Fibroblast of the conjunctiva (primary cell): Measurements from ENCODE around the gene PAXX.

Experiments used
- DNase-seq: peaks from one replicate; pipeline ENCODE4 v3.0.0-alpha.2; 2010; ENCODE audit warnings: low read depth

The PAXX gene

GRCh38 chr9:136982232-136983051, 9.8 kb upstream of the PAXX start, which contains the start of gene LCNL1:
Gene LCNL1 (plus strand): TSS chr9:136982993. CDS start chr9:136983587, 594 bp downstream.
- DNase-seq: no peak

DNA sequence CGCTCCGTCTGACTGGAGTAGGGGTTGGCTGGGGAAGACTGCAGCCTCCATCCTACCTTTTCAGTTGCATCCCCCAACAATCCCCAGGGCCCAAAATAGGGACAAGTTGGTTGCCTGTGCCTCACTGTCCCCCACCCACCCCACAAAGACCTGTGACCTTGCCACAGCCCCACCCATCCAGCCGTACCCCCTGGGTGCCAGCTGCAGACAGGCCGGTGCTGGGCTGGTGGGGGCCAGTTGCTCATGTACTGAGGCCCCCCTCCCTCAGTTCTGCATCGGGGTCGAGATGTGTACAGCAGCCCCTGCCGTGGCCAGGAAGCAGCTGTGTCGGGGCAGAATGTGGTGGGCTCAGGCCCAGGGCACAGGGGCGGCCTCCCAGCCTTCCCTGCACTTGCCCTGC, 9.1 kb upstream of the PAXX start:
- DNase-seq: no peak

- no peak for DNase-seq
These were observed 8.4 kb upstream of the PAXX start for GRCh38 chr9:136983656-136984314.

DNA sequence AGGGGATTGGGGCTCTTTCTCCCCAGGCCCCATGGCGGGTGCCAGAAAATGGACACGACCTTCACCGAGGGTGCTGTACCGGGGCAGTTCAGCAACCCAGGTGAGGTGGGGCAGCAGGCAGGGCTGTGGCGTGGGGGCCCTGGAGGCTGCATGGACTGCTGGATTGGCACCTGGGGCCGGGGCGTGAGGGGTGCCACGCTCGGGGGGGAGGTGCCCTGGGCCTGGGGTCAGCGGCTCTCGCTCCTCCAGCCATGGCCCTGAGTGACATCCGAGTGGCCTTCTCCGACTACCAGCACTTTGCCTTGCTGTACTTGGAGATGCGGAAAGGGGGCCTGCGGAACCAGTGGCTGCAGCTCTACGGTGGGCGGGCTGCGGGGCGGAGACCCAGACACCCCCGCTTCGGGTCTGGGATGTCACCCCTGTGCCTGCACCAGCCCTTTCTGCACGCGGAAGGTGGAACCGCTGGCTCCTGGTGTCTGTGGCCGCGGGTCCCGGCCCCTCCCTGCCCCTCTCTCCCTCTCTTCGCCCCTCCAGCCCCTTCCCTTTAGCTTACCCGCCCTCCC, 7.7 kb upstream of the PAXX start:
- no peak for DNase-seq

GRCh38 chr9:136985027-136985602, 7.1 kb upstream of the PAXX start:
- no peak for DNase-seq

DNA sequence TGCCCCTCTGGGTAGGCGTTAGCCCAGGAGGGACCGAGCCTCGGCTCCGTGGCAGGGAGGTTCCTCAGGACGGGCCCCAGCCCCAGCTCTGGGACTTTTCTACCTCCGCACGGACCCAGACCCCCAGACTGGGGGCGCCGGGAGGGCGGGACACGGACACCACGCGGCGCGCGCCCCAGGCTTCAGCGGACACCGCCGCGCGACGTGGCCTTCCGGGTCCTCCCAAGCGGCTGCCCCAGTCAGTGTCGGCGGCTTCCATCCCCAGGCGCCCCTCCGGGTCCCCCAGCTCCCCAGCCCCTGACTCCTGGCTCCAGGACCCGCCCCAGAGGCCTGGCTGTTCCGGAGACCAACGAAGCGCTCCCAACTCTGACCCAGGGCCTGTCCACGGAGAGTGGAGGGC, 6.4 kb upstream of the PAXX start:
- no peak for DNase-seq

DNA sequence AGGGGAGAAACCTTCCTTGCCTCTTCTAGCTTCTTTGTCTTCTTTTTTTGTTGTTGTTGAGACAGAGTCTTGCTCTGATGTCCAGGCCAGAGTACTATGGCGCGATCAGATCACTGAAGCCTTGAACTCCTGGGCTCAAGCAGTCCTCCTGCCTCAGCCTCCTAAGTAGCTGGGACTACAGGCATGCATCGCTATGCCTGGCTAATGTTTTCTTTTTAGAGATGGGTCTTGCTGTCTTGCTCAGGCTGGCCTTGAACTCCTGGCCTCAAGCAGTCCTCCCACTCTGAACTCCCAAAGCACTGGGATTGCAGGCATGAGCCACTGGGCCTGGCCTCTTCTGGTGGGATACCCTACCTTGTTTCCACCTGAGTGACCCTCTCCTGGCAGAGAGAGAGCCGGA, 3.4 kb upstream of the PAXX start:
- no peak for DNase-seq

DNA sequence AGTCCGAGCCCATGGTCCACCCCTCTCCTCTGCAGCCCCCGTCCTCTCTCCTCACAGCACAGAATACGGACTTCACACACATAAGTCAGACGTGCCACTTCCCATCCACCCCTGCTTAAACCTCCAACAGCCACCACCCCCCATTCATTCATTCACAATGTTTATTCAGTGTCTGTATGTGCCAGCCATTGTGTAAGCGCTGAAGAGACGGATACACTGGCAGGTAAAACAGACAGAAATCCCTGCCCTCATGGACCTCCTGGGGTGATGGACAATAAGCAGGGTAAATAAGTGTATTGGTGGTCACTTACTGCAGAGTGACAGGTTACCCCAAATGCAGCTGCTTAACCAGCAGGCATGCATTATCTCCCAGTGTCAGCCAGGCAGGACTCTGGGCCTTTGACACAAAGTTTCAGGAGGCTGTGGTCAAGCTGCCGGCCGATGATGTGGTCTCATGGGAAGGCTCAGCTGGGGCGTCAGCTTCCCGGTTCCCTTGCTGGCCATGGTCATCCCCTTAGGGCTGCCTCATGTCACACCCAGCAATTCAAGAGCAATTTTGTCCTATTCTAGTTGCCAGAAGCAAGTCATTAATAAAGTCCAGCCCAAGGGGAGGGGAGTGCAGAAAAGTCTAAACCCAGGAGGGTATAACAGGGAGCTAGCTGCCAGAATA, 1.8 kb upstream of the PAXX start:
- DNase-seq: no peak

DNA sequence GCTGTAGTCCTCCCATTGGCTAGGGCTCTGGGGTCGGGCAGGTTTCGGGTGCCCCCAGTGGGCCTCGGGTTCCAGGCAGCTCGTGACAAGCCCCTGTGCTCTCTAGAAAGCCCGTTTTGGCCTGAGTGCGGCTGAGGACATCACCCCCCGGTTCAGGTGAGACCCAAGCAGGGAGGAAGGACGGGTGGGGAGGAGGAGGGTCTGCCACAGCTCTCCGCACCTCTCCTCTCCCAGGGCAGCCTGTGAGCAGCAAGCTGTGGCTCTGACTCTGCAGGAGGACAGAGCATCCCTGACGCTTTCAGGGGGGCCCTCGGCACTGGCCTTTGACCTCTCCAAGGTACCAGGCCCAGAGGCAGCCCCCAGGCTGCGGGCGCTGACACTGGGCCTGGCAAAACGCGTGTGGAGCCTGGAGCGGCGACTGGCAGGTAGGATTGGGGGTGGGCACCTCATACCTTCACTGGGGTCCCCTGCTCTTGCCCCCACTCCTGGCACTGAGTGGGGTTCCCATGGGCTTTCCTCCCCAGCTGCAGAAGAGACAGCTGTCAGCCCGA, 672 bp downstream of the PAXX start:
- no peak for DNase-seq

DNA sequence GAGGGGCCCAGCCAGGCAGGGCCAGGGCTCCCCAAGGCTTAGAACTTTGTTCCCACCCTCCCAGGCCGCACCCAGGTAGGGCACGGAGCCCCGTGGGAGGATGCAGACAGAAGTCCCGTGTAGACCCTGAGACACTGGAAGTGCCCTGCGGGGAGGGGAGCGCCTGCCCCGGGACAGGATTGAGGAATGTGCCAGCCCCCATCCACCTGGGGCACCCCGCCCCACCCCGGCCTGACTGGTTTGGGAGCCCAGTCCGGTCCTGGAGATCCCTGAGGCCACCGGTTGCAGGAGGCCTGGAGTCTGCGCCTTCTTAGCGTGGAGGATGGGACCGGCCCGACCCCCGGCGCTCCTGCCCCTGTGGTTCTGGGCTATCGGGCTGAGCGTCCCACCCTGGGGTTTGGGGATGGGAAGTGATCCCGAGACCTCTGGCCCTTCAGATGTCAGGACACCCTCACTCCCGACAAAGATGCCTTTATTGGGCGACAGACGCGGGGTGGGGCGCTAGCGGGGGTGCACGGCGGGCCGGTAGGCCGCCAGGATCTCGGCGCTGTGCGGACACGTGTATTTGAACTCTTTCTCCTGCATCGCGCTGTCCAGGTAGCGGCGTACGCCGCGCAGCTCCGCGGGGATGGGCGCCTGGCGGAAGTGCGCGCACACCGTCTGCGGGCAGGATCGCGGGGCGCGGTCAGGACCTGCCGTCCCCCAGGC, 2.1 kb downstream of the PAXX start:
- DNase-seq: no peak

- no peak for DNase-seq
These were observed 2.6 kb downstream of the PAXX start for GRCh38 chr9:136994888-136995230.

DNA sequence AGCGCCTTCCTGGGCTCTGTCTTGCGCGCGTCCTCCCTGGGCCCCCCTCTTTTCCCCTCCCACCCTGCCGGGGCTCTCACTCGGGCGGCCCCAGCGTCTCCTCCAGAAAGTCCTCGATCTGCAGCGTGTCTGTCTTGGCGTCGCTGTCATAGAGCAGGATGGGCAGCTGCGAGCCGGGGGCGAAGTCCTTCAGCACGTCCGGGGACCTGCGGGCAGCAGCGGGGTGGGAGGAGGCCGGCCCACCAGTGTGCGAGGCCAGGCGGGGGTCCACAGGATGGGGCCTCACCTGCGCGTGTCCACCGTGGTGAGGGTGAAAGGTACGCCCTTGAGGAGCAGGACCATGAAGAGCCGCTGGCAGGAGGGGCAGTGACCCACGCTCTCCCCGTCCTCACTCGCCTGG, 3.1 kb downstream of the PAXX start:
- no peak for DNase-seq

GRCh38 chr9:136995772-136996311, 3.6 kb downstream of the PAXX start:
- DNase-seq: no peak

DNA sequence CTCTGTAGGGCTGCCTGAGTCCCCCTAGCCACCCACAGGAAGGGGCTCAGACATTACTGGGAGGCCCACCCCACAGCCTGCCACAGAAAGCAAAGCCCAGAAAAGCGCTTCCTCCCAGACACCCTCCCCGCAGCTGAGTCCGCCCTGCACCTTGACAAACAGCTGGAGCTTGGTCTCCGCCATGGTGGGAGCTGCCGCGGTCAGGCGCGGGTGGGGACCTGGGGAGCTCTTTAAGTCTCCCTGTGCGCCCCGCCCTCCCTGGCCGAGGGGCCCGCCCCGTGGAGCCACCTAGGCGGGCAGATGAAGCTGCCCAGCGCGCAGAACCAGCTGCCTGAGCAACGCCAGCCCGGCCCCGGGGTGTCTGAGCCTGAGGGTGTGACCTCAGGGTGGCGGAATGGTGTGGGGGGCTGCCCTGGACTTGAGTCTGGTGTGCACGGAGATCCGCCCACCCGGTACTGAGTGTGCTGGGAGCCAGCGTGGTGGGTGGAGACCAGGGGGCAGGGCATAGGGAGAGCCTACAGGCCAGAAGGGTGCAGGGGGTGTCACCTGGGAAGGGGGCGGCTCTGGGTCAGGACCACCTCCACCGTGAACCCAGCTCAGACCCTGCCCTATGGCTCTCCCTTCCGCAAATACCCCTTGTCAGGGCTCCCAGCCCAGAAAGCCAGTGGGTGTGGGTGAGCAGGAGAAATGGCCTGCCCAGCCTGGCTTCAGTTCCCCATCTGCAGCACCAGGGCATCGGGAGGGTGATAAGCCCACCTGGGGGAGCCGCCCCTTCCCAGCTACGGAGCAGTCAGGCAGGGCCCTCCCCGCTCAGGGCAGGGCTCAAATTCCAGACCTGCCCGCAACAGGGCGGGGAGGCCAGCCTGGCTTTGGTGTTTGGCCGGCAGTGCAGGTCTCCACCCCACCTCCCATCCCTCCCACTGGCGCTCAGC, 4.4 kb downstream of the PAXX start, which contains the start of gene CLIC3:
CLIC3 (minus strand) TSS at position 208 of the 932 bp plus-strand sequence; CDS start at position 183, 25 bp downstream.
- DNase-seq: no peak

- no peak for DNase-seq
These were observed 5.1 kb downstream of the PAXX start for GRCh38 chr9:136997371-136997770.

DNA sequence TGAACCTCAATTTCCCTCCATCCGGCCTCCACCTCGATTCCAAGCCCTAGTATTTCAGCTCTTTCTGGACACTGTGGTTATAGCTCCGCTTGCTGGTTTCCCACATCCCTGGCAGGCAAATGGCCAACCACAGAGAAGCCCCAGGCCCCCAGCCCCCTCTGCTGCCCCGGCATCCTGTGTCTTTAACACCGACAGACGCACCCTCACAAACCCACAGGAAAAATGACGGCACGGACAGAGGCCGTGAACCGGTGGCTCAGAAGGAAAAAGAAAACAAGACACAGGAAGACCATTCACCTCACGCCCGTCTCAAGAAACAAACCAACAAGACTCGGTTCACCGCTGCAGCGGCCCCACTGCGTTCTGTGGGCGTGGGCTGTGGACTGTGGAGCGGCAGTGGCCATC, 5.6 kb downstream of the PAXX start:
- no peak for DNase-seq

GRCh38 chr9:137000177-137000930, 8.1 kb downstream of the PAXX start:
- no peak for DNase-seq

GRCh38 chr9:137001857-137002645, 9.8 kb downstream of the PAXX start:
- DNase-seq: no peak
